K562 (cell line): ENCODE results near the gene CELF4. TPM values are rescaled to one million over a fixed set of nuclear protein-coding genes. Genes with fewer than 3 reads are reported as not detected.
A peak's percentile ranks its signal among the peaks of the same experiment; 100 is the strongest.

Experiments used
- CHCHD3 ChIP-seq: fragments of 250-450 bp; sonication (Bioruptor Pico); IDR thresholded peaks from 2 replicates; pipeline ENCODE4 v2.1.2; 2022; ENCODE audit warnings: mild to moderate bottlenecking
- ETS1 ChIP-seq: conservative IDR thresholded peaks from 2 replicates; pipeline ENCODE4 v1.6.1; 2011; ENCODE audit warnings: low read depth, mild to moderate bottlenecking, low read length; ENCODE audit not compliant: control insufficient read depth
- FOXJ2 ChIP-seq: fragments of 200-800 bp; sonication (Bioruptor generic); IDR thresholded peaks from 2 replicates; pipeline ENCODE4 v1.6.1; 2016; ENCODE audit warnings: missing genetic modification characterization, missing compliant biosample characterization
- FOXJ3 ChIP-seq: sonication (generic); formaldehyde crosslinking; IDR thresholded peaks from 2 replicates; pipeline ENCODE4 v1.4.0; 2020; ENCODE audit warnings: mild to moderate bottlenecking, missing genetic modification reagents
- FUS ChIP-seq: fragments of 200-400 bp; formaldehyde crosslinking; optimal IDR thresholded peaks from 2 replicates; pipeline ENCODE3; 2017; ENCODE audit warnings: low read depth, low read length
- GABPA ChIP-seq: fragments of 200-800 bp; sonication (Bioruptor generic); conservative IDR thresholded peaks from 2 replicates; pipeline ENCODE4 v1.6.1; 2016; ENCODE audit warnings: low read depth, missing genetic modification characterization, missing compliant biosample characterization
- GTF2E2 ChIP-seq: fragments of 200-800 bp; sonication (Bioruptor generic); IDR thresholded peaks from 2 replicates; pipeline ENCODE4 v1.6.1; 2016; ENCODE audit warnings: missing genetic modification characterization, missing compliant biosample characterization
- HMG20A ChIP-seq: fragments of 450-650 bp; formaldehyde crosslinking; conservative IDR thresholded peaks from 2 replicates; pipeline ENCODE4 v1.4.0; 2020; ENCODE audit warnings: mild to moderate bottlenecking, mixed read lengths
- MAZ ChIP-seq, 2 experiments: fragments of 450-650 bp in 1 of 2; sonication (generic) in 1 of 2; formaldehyde crosslinking; IDR thresholded peaks in 1 of 2; conservative IDR thresholded peaks in 1 of 2; 2 replicates each; pipeline versions ENCODE4 v1.4.0 to v1.5.0; 2020; ENCODE audit warnings: mild to moderate bottlenecking in 1 of 2, missing genetic modification reagents in 1 of 2
- MECOM ChIP-seq: fragments of 250-450 bp; sonication (Bioruptor Pico); IDR thresholded peaks from 2 replicates; pipeline ENCODE4 v1.8.0; 2022; ENCODE audit warnings: inconsistent platforms
- MTA1 ChIP-seq: fragments of 450-650 bp; IDR thresholded peaks from 2 replicates; pipeline ENCODE4 v1.6.1; 2017; ENCODE audit warnings: borderline replicate concordance
- NR4A1 ChIP-seq, 2 experiments: fragments of 250-450 bp in 1 of 2; fragments of 450-650 bp in 1 of 2; sonication (Bioruptor Pico) in 1 of 2; IDR thresholded peaks; 2 replicates each; pipeline versions ENCODE4 v1.4.0 to v1.6.1; 2016 to 2020; ENCODE audit warnings: mild to moderate bottlenecking in 2 of 2, missing compliant biosample characterization in 1 of 2, missing genetic modification characterization in 1 of 2, moderate library complexity in 1 of 2
- RBM22 ChIP-seq: fragments of 200-400 bp; formaldehyde crosslinking; IDR thresholded peaks from 2 replicates; pipeline ENCODE4 v1.6.1; 2018; ENCODE audit warnings: low read length, low read depth; ENCODE audit not compliant: poor library complexity, severe bottlenecking
- TEAD1 ChIP-seq, 2 experiments: fragments of 450-650 bp in 1 of 2; sonication (generic) in 1 of 2; formaldehyde crosslinking; IDR thresholded peaks; 2 replicates each; pipeline versions ENCODE4 v1.4.0 to v1.8.0; 2020 to 2022; ENCODE audit warnings: mild to moderate bottlenecking in 2 of 2, missing genetic modification reagents in 1 of 2
- ZBED1 ChIP-seq: IDR thresholded peaks from 2 replicates; pipeline ENCODE4 v1.6.1; 2014
- ZBTB12 ChIP-seq: fragments of 250-450 bp; sonication (Bioruptor Pico); IDR thresholded peaks from 2 replicates; pipeline ENCODE4 v1.4.0; 2020
- ZC3H11A ChIP-seq: IDR thresholded peaks from 2 replicates; pipeline ENCODE4 v1.6.1; 2012; ENCODE audit warnings: low read depth, low read length, improper control_type of control experiment
- ZNF224 ChIP-seq: sonication (generic); formaldehyde crosslinking; IDR thresholded peaks from 2 replicates; pipeline ENCODE4 v1.8.0; 2022; ENCODE audit warnings: mild to moderate bottlenecking, missing genetic modification reagents
- ZNF398 ChIP-seq: fragments of 250-450 bp; sonication (Bioruptor Pico); IDR thresholded peaks from 2 replicates; pipeline ENCODE4 v1.8.0; 2021; ENCODE audit warnings: moderate library complexity, mild to moderate bottlenecking, inconsistent platforms
- ZNF518B ChIP-seq: fragments of 250-450 bp; sonication (Bioruptor Pico); IDR thresholded peaks from 2 replicates; pipeline ENCODE4 v1.5.0; 2021; ENCODE audit warnings: mild to moderate bottlenecking, moderate library complexity
- polyA plus RNA-seq, 8 experiments: library from polyadenylated mRNA; depleted of rRNA in 4 of 8; stranded (reverse) in 5 of 8; unstranded in 3 of 8; fragments of >200 nt; fragmentation: Nextera tagmentation in 2 of 8; fragmentation: Illumina TruSeq in 1 of 8; extraction: Ambion mirVana in 2 of 8; extraction: Trizol in 1 of 8; gene quantifications; 2 replicates each; pipeline versions ENCODE4 v1.2.1 to v1.2.3, GENCODE V29; 2011 to 2014; ENCODE audit warnings: inconsistent platforms in 1 of 8, missing spikeins in 1 of 8
- total RNA-seq, 7 experiments: library from RNA; depleted of rRNA in 6 of 7; stranded (reverse); fragments of >200 nt in 6 of 7; fragmentation: Illumina TruSeq in 2 of 7; extraction: Trizol in 2 of 7; gene quantifications; 2 replicates each; pipeline versions ENCODE4 v1.2.1 to v1.2.3, GENCODE V29; 2011 to 2021; ENCODE audit warnings: low replicate concordance in 1 of 7

CELF4 gene
- total and polyA plus RNA-seq, 9 of the 15 experiments (the other 6 are each of a cell fraction or from before 2014, with no cell fraction given), result 0.04 to 0.24 (median 0.07) TPM; not detected in 3

GRCh38 chr18:37299471-37300304 is 265.9 kb downstream of the CELF4 start (continued):
- TF ChIP-seq ZNF398 (CRISPR knock-in tag) (no peak), TEAD1 (CRISPR knock-in tag; IDR thresholded peaks at IDR 0.05) (no peak), CHCHD3 (CRISPR knock-in tag) (no peak), ZBTB12 (CRISPR knock-in tag) (no peak), NR4A1 (CRISPR knock-in tag; IDR thresholded peaks at IDR 0.05) (no peak), NR4A1 (tag; IDR thresholded peaks at IDR 0.05) (no peak), FOXJ2 (tag) (peak; percentile 99), ETS1 (no peak), FUS (no peak), MAZ (CRISPR knock-in tag; conservative IDR thresholded peaks at IDR 0.05 in 1 of 2, IDR thresholded peaks at IDR 0.05 in 1 of 2) (no peak), RBM22 (no peak), MTA1 (no peak), MECOM (no peak), GABPA (no peak), HMG20A (CRISPR knock-in tag) (no peak), ZNF518B (no peak), ZC3H11A (no peak), ZNF224 (CRISPR knock-in tag) (no peak), FOXJ3 (CRISPR knock-in tag) (peak; percentile 87), GTF2E2 (no peak), ZBED1 (no peak)
